Fibroblast of skin of left biceps (primary cell): Measurements from ENCODE around the gene MUC4.
"Not testable (repeated sequence)": the region's sequence is repeated elsewhere in the genome, so short reads cannot be mapped to it uniquely, and the experiment has no call there.

Source experiments
- DNase-seq, 2 experiments: peaks; one replicate each; pipeline ENCODE4 v3.0.0-alpha.2; 2013; ENCODE audit warnings: low read depth in 2 of 2

Gene MUC4

DNA sequence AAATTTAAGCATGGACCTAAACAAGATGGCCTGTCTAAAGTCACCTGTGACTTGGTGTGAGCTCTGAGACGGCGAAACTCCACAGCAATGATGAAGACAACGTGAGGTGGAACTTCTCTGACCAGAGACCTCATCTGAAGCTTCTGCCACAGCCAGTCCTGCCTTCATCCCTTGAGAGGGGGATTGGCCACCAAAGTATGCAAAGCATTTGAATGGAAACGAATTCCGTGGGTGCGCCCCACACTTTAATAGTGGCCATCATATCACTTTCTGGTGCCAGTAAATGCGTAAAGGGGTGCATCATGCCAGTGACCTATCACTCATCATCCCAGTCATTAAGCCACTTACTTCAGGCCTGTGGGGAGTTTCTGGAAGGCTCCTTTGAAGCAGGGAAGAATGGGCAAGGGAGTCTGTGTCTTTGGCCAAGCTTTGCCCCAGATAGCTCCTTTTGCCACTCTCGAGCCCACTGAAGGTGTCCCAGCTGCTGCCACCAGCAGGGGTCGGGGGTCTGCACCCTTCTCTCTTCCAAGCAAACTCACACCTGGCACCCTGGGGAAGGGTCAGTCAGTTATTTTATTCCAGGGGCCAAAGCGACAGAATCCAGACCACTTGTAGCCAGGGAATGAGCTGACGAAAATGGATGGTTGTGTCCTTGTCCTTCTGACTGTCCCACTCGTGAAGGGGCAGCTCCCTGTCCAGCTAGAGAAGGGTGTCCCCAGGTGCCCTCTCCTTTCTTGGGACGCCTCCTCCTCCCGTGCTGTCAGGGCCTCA is 73.3 kb downstream of the MUC4 start:
- DNase-seq, result no peak

DNA sequence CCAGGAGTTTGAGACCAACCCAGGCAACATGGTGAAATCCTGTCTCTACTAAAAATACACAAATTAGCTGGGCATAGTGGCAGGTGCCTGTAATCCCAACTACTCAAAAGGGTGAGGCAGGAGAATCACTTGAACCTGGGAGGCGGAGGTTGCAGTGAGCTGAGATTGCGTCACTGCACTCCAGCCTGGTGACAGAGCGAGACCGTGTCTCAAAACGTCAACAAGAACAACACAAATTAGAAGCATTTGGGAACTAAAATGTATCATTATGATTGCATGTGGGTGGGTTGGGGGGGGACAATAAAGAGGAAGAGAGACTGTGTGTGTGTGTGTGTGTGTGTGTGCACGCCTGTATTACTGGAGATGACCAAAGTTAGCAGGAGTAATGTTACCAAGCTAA is 73.9 kb downstream of the MUC4 start:
- not testable (repeated sequence) for DNase-seq

GRCh38 chr3:195736866-195737490 is 74.8 kb downstream of the MUC4 start:
- no peak for DNase-seq

DNA sequence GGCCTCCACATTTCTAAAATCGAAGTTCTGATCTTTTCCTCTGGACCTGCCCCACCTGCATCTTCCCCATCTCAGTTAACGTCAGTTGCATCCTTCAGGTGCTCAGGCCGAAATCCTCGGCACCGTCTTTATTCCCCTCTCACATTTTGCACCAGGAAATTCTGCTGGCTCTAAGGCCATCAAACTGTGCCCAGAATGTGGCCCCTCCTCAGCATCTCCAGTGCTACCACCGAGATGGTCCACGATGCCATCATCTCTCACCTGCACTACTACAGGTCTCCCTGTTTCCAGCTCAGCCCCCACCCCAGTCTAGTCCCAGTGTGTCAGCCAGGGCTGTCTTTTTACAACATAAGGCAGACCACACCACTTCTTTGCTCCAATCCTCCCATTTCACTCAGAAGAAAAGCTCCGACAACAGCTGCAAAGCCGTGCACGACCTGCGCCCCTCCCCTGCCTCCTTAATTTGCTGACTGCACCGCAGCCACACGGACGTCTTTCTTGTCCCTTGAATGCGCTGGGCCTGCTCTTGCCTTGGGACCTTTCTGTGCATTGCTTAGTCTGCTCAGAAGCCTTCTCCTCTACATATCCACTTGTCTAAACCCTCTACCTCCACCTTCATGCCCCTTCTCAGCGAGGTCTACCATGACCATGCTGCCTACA is 76.6 kb downstream of the MUC4 start:
- DNase-seq, result no peak

- no peak for DNase-seq
These were observed 78.8 kb downstream of the MUC4 start for GRCh38 chr3:195732940-195733339.

DNA sequence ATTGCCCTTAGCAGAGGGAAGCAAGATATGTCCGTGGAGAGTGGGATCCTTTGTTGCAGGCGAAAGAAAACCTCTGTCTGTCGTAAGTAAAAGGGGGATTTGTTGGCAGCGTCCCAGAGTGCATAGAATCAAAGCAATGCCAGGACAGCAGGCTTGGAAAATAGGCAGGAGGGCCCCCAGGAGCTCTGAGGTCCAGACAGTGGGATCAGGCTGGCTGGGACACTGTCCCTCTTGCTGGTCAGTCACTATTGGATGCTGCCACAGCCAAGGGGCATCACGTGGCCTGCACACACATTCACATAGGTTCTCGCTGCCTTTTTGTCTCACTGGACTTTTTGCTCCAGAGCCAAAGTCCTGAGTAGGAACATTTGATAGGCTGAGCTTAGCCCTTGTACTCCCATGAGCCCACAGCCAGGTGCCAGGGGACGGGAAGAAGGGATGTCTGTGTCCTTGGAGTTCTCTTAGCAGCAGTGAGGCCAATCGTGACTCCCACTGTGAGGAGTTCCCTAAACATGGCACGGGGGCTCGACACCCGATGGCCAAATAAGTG is 80.3 kb downstream of the MUC4 start:
- DNase-seq, result no peak

DNA sequence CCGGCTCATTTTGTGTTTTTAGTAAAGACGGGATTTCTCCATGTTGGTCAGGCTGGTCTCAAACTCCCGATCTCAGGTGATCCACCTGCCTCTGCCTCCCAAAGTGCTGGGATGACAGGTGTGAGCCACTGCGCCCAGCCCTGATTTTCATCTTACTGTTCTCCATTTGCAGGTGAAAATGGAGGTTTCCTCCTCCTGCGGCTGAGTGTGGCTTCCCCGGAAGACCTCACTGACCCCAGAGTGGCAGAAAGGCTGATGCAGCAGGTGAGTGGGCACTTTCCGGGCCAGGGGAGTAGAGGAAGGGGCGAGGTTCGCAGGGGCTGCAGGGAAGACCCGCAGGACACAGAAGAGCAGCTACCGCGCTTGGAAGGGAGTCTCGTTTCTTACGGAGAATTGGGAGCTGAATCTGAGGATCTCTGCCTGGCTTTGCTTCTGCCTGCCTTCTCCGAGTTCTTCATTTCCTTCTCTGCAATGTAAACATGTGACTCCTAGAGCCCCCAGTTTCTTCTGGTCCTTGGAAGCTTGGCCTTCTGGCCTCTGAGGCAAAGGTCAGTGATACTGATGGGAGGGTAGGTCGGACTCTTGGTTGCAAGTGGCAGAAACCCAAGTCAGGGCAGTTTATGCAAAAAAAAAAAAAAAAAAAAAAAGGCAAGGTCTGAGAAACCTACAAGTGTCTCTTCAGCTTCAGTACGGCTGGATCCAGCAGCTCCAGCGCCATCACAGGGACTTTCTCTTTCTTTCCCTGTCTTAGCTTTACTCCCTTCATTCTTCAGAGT is 82.1 kb downstream of the MUC4 start:
- DNase-seq, result no peak

DNA sequence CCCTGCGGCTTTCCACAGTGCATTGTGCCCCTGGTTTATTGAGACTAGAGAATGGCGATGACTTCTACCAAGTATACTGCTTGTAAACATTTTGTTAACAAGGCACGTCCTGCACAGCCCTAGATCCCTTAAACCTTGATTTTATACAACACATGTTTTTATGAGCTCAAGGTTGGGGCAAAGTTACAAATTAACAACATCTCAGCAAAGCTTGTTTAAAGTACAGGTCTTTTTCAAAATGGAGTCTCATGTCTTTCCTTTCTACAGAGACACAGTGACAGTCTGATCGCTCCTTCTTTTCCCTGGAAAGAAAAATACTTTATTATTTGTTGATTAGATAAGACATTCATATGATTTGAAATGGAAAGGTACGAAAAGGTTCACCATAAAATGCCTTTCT is 82.9 kb downstream of the MUC4 start:
- DNase-seq, result not testable (repeated sequence)

GRCh38 chr3:195727606-195728195 is 84.0 kb downstream of the MUC4 start:
- DNase-seq, result no peak

- not testable (repeated sequence) for DNase-seq
These were observed 85.6 kb downstream of the MUC4 start for GRCh38 chr3:195725916-195726740.

GRCh38 chr3:195724363-195724762 is 87.4 kb downstream of the MUC4 start:
- not testable (repeated sequence) for DNase-seq

DNA sequence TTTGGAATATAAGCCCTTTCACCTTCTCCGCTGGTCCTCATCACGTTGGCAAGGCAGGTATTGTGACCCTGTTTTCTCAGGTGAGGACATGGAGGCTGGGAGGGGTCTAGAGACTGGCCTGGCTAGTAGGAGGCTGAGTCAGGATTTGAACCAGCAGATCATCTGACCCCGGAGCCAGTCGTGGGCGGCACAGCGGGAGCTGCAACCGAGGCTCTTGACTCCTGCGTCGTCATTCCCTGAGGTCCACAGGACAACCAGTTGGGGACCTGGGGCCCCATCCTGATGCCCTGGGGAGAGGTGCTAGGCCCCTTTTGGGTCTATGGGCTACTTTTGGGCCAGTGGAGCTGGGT is 88.8 kb downstream of the MUC4 start:
- not testable (repeated sequence) for DNase-seq

- not testable (repeated sequence) for DNase-seq
These were observed 89.4 kb downstream of the MUC4 start for GRCh38 chr3:195722139-195722995.

DNA sequence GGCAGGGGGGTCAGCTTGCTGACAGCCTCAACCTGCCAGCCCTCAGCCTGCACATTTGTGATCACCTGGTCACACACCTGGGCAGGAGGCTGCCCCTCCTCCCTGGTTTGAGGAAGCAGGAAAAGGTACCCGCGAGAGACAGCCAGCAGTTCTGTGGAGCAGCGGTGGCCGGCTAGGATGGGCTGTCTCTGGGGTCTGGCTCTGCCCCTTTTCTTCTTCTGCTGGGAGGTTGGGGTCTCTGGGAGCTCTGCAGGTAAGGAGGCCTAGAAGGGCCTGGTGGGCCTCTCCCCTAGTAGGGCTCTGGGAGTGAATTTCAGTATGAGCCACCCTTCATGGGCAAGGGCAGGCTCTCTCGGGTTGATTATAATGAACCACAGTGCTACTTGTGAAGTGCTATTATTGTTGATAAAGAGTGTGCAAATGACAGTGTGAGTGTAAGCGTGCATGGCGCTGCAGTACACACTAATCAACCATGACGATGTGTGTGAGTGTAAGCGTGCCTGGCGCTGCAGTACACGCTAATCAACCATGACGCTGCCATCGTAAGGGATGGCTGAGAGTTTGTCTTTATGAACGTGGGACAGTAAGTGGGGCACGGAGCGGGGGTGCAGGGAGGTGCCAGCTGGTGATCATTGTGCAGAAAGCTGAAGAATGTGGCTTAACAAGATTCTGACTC is 90.8 kb downstream of the MUC4 start, which contains the start of gene MUC20:
MUC20 (plus strand) TSS at position 148 of the 676 bp plus-strand sequence; CDS start at position 178, 30 bp downstream.
- DNase-seq, result not testable (repeated sequence)

DNA sequence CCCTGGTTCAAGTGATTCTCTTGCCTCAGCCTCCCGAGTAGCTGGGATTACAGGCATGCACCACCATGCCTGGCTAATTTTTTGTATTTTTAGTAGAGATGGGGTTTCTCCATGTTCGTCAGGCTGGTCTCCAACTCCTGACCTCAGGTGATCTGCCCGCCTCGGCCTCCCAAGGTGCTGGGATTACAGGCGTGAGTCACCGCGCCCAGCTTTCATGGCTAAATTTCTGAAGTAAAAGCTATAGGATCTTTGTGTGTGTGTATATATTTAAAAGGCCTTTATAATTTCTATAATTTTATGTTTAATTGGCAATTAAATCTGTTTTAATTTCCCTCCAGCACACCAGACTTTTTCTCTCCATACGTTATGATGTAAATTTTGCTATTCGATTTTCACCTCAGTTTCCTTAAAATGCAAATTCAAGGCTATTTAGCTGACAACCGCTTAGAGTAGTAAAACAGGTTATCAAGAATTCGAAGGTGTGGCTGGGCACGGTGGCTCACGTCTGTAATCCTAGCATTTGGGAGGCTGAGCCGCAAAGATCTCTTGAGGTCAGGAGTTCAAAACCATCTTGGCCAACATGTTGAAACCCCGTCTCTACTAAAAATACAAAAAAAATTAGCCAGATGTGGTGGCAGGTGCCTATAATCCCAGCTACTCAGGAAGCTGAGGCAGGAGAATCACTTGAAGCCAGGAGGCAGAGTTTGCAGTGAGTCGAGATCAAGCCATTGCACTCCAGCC is 92.0 kb downstream of the MUC4 start:
- not testable (repeated sequence) for DNase-seq

DNA sequence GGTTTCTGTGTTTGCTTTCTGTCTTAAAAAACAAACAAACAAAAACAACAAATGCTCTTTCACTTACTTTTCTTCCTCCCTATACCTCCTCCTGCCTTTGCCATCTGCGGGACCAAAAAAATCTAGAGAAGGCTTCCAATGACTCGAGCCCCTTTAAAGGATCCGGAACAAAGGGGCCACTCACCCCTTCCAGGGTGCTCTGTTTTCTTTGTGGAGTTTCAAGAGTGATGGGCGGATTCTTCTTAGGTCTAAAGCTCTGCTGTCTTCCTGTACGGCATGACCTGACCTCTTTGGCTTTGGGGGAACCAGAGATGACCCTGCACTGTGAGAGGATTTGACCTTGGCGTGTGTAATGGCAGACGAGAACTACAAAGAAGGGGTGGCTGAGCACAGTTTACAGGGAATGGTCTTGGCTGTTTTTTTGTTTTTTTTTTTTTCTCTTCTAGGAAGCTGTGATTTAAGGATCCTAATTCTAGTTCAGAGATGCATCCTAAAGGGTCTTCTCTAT is 93.2 kb downstream of the MUC4 start:
- no peak for DNase-seq

DNA sequence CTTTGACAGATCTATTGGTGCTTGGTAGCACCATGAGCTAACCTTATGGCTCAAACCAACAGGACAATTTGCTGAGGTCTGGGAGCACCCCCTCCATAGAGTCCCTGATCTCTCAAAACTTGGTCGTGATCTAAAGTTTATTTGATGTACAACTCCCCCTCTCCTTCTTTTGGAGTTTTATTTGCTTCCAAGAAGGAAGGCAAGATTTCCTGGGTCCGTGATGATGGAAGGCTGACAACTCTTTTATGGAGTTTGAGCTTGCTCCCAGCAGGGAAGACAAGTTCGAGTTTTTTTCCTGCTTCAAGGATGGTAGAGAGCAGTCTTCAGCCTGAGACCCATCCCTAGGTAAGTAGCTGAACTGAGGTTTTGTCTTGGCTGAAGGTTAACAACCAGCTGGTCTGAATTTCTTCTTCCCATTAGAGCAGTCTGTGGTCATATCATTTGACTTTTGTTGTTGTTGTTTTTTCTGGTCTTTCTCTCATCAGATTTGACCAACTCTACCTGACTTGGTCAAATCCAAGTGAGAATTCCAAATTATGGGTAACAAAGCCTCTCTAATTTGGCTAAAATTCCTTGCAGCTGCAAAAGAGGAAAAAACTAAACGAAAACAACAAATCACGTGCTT is 93.8 kb downstream of the MUC4 start:
- DNase-seq, result no peak

- DNase-seq, result no peak
These were observed 94.3 kb downstream of the MUC4 start for GRCh38 chr3:195717416-195717815.
